Measurements from ENCODE around the gene CD80.

Gene CD80

DNA sequence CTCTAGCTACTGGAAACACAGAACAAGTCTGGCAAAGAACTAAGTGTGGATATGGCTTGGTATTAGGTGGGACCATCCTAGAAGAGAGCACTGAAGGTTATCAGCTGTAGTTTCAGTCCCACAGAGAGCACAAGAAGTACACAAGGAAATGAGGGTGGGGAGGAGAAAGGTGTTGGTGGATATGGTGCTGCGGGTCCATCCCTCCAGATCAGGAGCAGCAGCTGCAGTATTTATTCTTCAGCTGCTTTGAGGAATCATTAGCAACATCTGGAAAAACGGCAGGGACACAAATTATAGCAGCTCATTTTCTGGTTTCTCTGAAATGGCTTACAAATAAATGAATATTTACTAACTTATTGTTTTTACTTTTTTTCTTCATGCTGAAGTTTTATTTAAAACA, 29.0 kb downstream of the CD80 start:
- Histone ChIP-seq H3K9me3 (ENCODE audit: control insufficient read depth in 2 of 2, low read length in 2 of 2) (no peaks in the 10 kb centered on the region), H3K27ac (ENCODE audit: low read depth in 2 of 2, low read length in 2 of 2) (no peak overlapping the region)

DNA sequence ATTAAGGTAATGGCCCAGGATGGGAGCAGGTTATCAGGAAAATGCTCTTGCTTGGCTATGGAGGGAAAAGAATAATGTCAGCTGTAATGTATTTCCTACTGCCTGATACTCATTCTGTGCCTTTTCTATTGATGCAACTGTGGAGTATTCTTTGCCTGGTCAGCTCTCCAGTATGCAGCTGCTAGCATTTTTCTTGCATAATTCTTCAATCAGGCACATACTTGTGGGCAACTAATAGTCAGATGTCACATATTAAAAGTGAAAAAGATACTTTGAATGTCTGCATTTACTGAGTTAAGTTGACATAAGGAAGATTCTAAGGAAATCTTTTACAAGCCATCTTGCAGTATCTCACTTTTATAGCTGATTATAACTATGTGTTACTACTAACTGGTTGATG, 29.5 kb downstream of the CD80 start:
- no peaks in the 10 kb centered on the region for H3K9me3 ChIP-seq (ENCODE audit: control insufficient read depth in 2 of 2, low read length in 2 of 2)
- H3K9ac ChIP-seq (ENCODE audit: low read depth in 1 of 2, low read length in 2 of 2), result no peak overlapping the region
- no peaks in the 10 kb centered on the region for H3K4me1 ChIP-seq (ENCODE audit: control insufficient read depth in 2 of 2, insufficient read depth in 2 of 2, low read length in 2 of 2)
- H3K27ac ChIP-seq (ENCODE audit: low read depth in 2 of 2, low read length in 2 of 2), result no peak overlapping the region
- no peak overlapping the region for H3K4me3 ChIP-seq (ENCODE audit: low read length in 2 of 2)
- H3K36me3 ChIP-seq (ENCODE audit: control insufficient read depth in 2 of 2, insufficient read depth in 2 of 2, low read length in 2 of 2), result peaks cover 0 to 3% of the 10 kb centered on the region in 2 donors
- no peaks in the 10 kb centered on the region for H3K27me3 ChIP-seq (ENCODE audit: control insufficient read depth in 2 of 2, insufficient read depth in 2 of 2, low read length in 2 of 2)

More for the DNA sequence above, 29.0 kb downstream of the CD80 start:
- Histone ChIP-seq H3K36me3 (ENCODE audit: control insufficient read depth in 2 of 2, insufficient read depth in 2 of 2, low read length in 2 of 2) (peaks cover 0 to 3% of the 10 kb centered on the region in 2 donors), H3K9ac (ENCODE audit: low read depth in 1 of 2, low read length in 2 of 2) (no peak overlapping the region), H3K4me1 (ENCODE audit: control insufficient read depth in 2 of 2, insufficient read depth in 2 of 2, low read length in 2 of 2) (no peaks in the 10 kb centered on the region), H3K27me3 (ENCODE audit: control insufficient read depth in 2 of 2, insufficient read depth in 2 of 2, low read length in 2 of 2) (no peaks in the 10 kb centered on the region), H3K4me3 (ENCODE audit: low read length in 2 of 2) (no peak overlapping the region)

DNA sequence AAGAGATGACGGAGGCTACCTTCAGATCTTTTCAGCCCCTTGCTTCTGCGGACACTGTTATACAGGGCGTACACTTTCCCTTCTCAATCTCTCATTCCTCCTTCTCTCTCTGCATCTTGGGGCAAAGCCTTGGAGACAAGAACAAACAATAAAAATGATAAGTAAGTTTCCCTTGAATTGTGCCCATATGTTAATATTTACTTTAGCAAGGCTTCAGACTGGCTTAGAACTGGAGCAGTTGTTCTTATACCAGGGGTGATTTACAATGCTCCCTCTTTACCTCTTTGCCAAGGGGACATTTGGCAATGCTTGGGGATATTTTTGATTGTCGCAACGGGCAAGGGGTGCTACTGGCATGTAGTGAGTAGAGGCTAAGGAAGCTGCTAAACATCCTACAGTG, 31.7 kb downstream of the CD80 start:
- no peaks in the 10 kb centered on the region for H3K9me3 ChIP-seq (ENCODE audit: control insufficient read depth in 2 of 2, low read length in 2 of 2)
- no peak overlapping the region for H3K4me3 ChIP-seq (ENCODE audit: low read length in 2 of 2)
- H3K4me1 ChIP-seq (ENCODE audit: control insufficient read depth in 2 of 2, insufficient read depth in 2 of 2, low read length in 2 of 2), result no peaks in the 10 kb centered on the region
- peaks cover 9 to 21% of the 10 kb centered on the region in 2 donors for H3K36me3 ChIP-seq (ENCODE audit: control insufficient read depth in 2 of 2, insufficient read depth in 2 of 2, low read length in 2 of 2)
- no peak overlapping the region for H3K9ac ChIP-seq (ENCODE audit: low read depth in 1 of 2, low read length in 2 of 2)
- H3K27ac ChIP-seq (ENCODE audit: low read depth in 2 of 2, low read length in 2 of 2), result no peak overlapping the region
- H3K27me3 ChIP-seq (ENCODE audit: control insufficient read depth in 2 of 2, insufficient read depth in 2 of 2, low read length in 2 of 2), result no peaks in the 10 kb centered on the region

DNA sequence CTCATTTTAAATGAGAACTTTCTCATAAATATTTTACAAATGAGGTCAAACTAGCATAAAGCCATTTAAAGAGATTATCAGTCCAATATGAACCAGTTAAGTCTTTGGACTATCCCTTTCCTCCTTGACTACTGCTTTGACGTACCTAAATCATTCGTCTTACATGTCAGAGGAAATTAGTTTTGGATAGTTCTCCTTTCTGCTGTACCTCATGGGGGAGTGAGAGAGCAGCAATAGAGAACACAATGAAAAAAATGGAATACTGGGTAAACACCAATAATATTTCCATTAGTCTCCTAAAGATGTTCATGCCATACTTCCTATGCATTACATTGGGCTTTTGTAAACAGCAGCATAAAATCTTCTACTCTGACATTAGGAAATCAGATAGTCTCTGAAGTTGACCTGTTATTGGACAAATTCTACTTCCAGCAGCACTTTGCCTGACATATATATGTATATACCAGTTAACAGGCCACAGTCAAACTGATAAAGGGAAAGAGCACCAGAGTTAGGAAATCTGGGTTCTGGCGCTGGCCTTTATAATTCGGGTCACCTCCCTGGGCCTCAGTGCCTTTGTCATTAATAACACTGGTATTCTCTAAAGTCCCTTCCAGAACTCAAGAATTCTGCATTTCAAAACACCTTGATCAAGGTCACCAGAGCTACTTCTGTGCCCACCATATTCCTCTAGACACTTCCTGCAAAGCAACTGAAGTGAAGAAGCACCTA, 34.3 kb downstream of the CD80 start:
- peaks cover 20 to 38% of the 10 kb centered on the region in 2 donors for H3K36me3 ChIP-seq (ENCODE audit: control insufficient read depth in 2 of 2, insufficient read depth in 2 of 2, low read length in 2 of 2)

DNA sequence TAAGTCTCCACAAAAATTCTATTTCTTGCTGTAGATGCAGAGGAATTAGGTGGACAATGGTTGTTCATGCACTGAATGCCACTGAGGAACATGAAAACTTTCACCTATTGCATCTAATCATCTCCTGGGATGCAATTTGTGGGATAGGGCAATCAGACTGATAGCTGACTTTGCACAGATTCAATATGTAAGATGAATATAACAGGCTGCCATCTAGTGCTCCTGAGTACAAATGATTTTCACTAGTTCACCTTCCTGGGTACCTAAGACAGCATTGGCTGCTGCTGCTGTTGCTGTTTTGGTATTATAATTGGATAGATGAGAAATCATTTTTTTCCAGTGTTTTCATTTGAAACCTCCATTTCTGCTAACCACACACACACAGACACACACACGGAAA, 41.4 kb downstream of the CD80 start:
- Histone ChIP-seq H3K27me3 (ENCODE audit: control insufficient read depth in 2 of 2, insufficient read depth in 2 of 2, low read length in 2 of 2) (no peaks in the 10 kb centered on the region), H3K36me3 (ENCODE audit: control insufficient read depth in 2 of 2, insufficient read depth in 2 of 2, low read length in 2 of 2) (peaks cover 50 to 51% of the 10 kb centered on the region in 2 donors), H3K4me3 (ENCODE audit: low read length in 2 of 2) (no peak overlapping the region), H3K9ac (ENCODE audit: low read depth in 1 of 2, low read length in 2 of 2) (no peak overlapping the region), H3K27ac (ENCODE audit: low read depth in 2 of 2, low read length in 2 of 2) (no peak overlapping the region), H3K4me1 (ENCODE audit: control insufficient read depth in 2 of 2, insufficient read depth in 2 of 2, low read length in 2 of 2) (no peaks in the 10 kb centered on the region), H3K9me3 (ENCODE audit: control insufficient read depth in 2 of 2, low read length in 2 of 2) (no peaks in the 10 kb centered on the region)

More for the DNA sequence above, 34.3 kb downstream of the CD80 start:
- Histone ChIP-seq H3K9me3 (ENCODE audit: control insufficient read depth in 2 of 2, low read length in 2 of 2) (no peaks in the 10 kb centered on the region), H3K27me3 (ENCODE audit: control insufficient read depth in 2 of 2, insufficient read depth in 2 of 2, low read length in 2 of 2) (no peaks in the 10 kb centered on the region), H3K4me1 (ENCODE audit: control insufficient read depth in 2 of 2, insufficient read depth in 2 of 2, low read length in 2 of 2) (no peaks in the 10 kb centered on the region), H3K4me3 (ENCODE audit: low read length in 2 of 2) (no peak overlapping the region), H3K27ac (ENCODE audit: low read depth in 2 of 2, low read length in 2 of 2) (no peak overlapping the region), H3K9ac (ENCODE audit: low read depth in 1 of 2, low read length in 2 of 2) (no peak overlapping the region)

DNA sequence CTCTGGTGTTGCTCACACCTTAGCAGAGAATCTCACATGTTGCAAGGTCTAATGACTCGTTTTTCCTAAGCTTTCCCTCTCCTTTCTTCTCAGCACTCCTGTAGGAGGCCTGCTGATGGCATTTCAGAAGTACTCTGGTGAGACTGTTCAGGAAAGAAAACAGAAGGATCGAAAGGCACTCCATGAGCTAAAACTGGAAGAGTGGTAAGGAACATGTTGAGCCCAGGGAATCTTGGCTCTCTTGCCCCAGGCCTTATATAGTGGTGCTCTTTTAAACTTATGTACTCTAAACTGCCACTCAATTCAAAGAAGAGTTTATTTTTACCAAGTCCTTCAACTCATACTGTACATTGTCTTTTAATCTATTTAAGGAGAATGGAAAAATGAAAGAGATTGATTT, 42.3 kb downstream of the CD80 start:
- Histone ChIP-seq H3K4me1 (ENCODE audit: control insufficient read depth in 2 of 2, insufficient read depth in 2 of 2, low read length in 2 of 2) (no peaks in the 10 kb centered on the region), H3K36me3 (ENCODE audit: control insufficient read depth in 2 of 2, insufficient read depth in 2 of 2, low read length in 2 of 2) (peaks cover 49 to 50% of the 10 kb centered on the region in 2 donors), H3K9ac (ENCODE audit: low read depth in 1 of 2, low read length in 2 of 2) (no peak overlapping the region), H3K9me3 (ENCODE audit: control insufficient read depth in 2 of 2, low read length in 2 of 2) (no peaks in the 10 kb centered on the region), H3K27ac (ENCODE audit: low read depth in 2 of 2, low read length in 2 of 2) (no peak overlapping the region), H3K4me3 (ENCODE audit: low read length in 2 of 2) (no peak overlapping the region), H3K27me3 (ENCODE audit: control insufficient read depth in 2 of 2, insufficient read depth in 2 of 2, low read length in 2 of 2) (no peaks in the 10 kb centered on the region)

DNA sequence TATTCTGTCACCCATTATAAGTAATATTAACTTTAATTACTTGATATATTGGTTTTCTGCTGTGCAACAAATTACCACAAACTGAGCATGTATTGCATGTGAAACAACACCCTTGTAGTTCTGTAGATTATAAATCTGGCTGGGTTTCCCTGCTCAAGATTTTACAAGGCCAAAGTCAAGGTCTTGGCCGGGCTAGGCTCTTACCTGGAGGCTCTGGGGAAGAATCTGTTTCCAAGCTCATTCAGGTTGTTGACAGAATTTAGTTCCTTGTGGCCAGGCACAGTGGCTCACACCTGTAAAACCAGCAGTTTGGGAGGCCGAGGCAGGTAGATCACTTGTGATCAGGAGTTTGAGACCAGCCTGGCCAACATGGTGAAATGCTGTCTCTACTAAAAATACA, 44.8 kb downstream of the CD80 start:
- peaks cover 34 to 36% of the 10 kb centered on the region in 2 donors for H3K36me3 ChIP-seq (ENCODE audit: control insufficient read depth in 2 of 2, insufficient read depth in 2 of 2, low read length in 2 of 2)
- H3K27me3 ChIP-seq (ENCODE audit: control insufficient read depth in 2 of 2, insufficient read depth in 2 of 2, low read length in 2 of 2), result no peaks in the 10 kb centered on the region
- H3K9me3 ChIP-seq (ENCODE audit: control insufficient read depth in 2 of 2, low read length in 2 of 2), result no peaks in the 10 kb centered on the region
- H3K9ac ChIP-seq (ENCODE audit: low read depth in 1 of 2, low read length in 2 of 2), result no peak overlapping the region
- H3K4me1 ChIP-seq (ENCODE audit: control insufficient read depth in 2 of 2, insufficient read depth in 2 of 2, low read length in 2 of 2), result peaks cover 0 to 2% of the 10 kb centered on the region in 2 donors
- no peak overlapping the region for H3K4me3 ChIP-seq (ENCODE audit: low read length in 2 of 2)
- peak overlapping the region; percentile 19 to 57 for H3K27ac ChIP-seq (ENCODE audit: low read depth in 2 of 2, low read length in 2 of 2)

DNA sequence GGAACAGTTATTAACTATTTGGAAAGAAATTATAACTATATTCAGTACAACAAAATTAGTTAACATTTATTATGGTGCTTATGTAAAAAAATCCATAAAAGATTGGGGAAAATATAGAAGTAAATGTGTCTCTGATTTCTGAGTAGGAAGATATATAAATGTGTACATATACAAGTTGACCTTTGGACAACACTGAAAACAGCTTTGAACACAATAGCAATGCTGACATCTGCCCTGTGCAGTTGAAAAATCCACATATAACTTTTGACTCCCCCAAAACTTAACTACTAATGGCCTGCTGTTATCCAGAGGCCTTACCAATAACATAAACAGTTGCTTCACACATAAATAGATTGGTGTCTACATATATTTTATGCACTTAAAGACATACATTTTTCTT, 48.7 kb downstream of the CD80 start:
- Histone ChIP-seq H3K9me3 (ENCODE audit: control insufficient read depth in 2 of 2, low read length in 2 of 2) (no peaks in the 10 kb centered on the region), H3K27ac (ENCODE audit: low read depth in 2 of 2, low read length in 2 of 2) (no peak overlapping the region), H3K36me3 (ENCODE audit: control insufficient read depth in 2 of 2, insufficient read depth in 2 of 2, low read length in 2 of 2) (peaks cover 27 to 32% of the 10 kb centered on the region in 2 donors), H3K9ac (ENCODE audit: low read depth in 1 of 2, low read length in 2 of 2) (no peak overlapping the region), H3K27me3 (ENCODE audit: control insufficient read depth in 2 of 2, insufficient read depth in 2 of 2, low read length in 2 of 2) (no peaks in the 10 kb centered on the region), H3K4me1 (ENCODE audit: control insufficient read depth in 2 of 2, insufficient read depth in 2 of 2, low read length in 2 of 2) (peaks cover 0 to 2% of the 10 kb centered on the region in 2 donors), H3K4me3 (ENCODE audit: low read length in 2 of 2) (no peak overlapping the region)

DNA sequence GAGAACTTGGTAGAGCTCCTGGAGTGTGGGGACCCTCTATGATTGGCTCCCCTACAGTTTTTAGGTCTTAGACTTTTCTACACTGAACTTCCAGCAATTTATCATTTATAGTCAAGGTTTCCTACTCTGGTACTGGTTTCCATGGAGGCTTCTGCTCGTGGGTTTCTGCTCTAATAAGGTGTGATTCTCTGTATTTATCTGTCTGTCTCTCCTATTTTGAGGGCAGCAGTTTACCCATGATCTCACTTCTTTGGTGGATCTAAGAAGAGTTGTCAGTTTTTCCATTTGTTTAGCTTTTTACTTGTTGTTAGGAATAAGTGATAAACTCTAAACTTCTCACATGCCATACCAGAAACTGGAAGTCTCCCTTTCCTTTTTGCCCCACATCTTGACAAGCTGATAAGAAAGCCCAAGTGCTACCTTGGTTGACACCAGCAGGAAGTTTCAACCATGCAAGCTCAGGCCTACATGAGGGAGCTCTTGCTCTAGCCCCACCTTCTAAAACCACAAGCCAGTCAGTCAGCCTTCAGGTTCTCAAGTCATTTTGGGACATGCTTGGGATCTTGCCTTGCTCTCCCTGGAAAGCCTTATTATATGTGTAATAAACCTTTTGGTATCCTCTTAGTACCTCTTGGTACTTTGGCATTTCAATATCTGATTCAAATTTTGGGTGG, 51.1 kb downstream of the CD80 start:
- H3K27me3 ChIP-seq (ENCODE audit: control insufficient read depth in 2 of 2, insufficient read depth in 2 of 2, low read length in 2 of 2), result no peaks in the 10 kb centered on the region
- H3K4me3 ChIP-seq (ENCODE audit: low read length in 2 of 2), result no peak overlapping the region
- no peak overlapping the region for H3K9ac ChIP-seq (ENCODE audit: low read depth in 1 of 2, low read length in 2 of 2)
- no peaks in the 10 kb centered on the region for H3K9me3 ChIP-seq (ENCODE audit: control insufficient read depth in 2 of 2, low read length in 2 of 2)
- peaks cover 0 to 2% of the 10 kb centered on the region in 2 donors for H3K4me1 ChIP-seq (ENCODE audit: control insufficient read depth in 2 of 2, insufficient read depth in 2 of 2, low read length in 2 of 2)
- no peak overlapping the region for H3K27ac ChIP-seq (ENCODE audit: low read depth in 2 of 2, low read length in 2 of 2)
- H3K36me3 ChIP-seq (ENCODE audit: control insufficient read depth in 2 of 2, insufficient read depth in 2 of 2, low read length in 2 of 2), result peaks cover 32 to 38% of the 10 kb centered on the region in 2 donors

DNA sequence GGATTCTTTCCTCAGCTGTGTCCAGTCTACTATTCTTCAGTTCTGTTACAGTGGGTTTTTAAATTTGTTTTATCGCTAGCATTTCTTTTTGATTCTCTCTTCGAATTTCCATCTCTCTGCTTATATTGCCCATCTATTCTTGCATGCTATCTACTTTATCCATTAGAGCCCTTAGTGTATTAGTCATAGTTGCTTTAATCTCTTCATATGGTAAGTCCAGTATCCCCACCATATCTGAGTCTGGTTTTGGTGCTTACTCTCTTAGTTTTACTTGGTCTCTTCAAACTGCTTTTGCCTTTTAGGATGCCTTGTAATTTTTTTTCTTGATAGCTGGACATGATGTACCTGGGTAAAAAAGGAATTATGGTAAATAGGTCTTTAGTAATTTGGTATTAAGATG, 52.0 kb downstream of the CD80 start:
- Histone ChIP-seq H3K4me1 (ENCODE audit: control insufficient read depth in 2 of 2, insufficient read depth in 2 of 2, low read length in 2 of 2) (peaks cover 2% of the 10 kb centered on the region in 2 donors), H3K9ac (ENCODE audit: low read depth in 1 of 2, low read length in 2 of 2) (no peak overlapping the region), H3K27me3 (ENCODE audit: control insufficient read depth in 2 of 2, insufficient read depth in 2 of 2, low read length in 2 of 2) (no peaks in the 10 kb centered on the region), H3K9me3 (ENCODE audit: control insufficient read depth in 2 of 2, low read length in 2 of 2) (no peaks in the 10 kb centered on the region), H3K27ac (ENCODE audit: low read depth in 2 of 2, low read length in 2 of 2) (no peak overlapping the region), H3K4me3 (ENCODE audit: low read length in 2 of 2) (no peak overlapping the region), H3K36me3 (ENCODE audit: control insufficient read depth in 2 of 2, insufficient read depth in 2 of 2, low read length in 2 of 2) (peaks cover 34 to 36% of the 10 kb centered on the region in 2 donors)

All from mucosa of rectum (tissue), 2 donors.